Measurements from ENCODE around the gene SLC22A4.
A peak's percentile ranks its signal among the peaks of the same experiment; 100 is the strongest.

Gene SLC22A4

GRCh38 chr5:132293992-132294727, at the start of gene SLC22A4:
Gene SLC22A4 (plus strand): TSS chr5:132294394. CDS start chr5:132294617, 223 bp downstream.
- H3K4me3 ChIP-seq (ENCODE audit: low read length): peak within 1 kb of the TSS; percentile 88
- no peak for TF ChIP-seq CTCF (conservative IDR thresholded peaks at IDR 0.05; ENCODE audit: low read length)
- DNase-seq (ENCODE audit: low read depth): peak; percentile 93

- H3K4me3 ChIP-seq (ENCODE audit: low read length): no peak overlapping the region
- DNase-seq (ENCODE audit: low read depth): no peak
- no peak for TF ChIP-seq CTCF (conservative IDR thresholded peaks at IDR 0.05; ENCODE audit: low read length)
Measured at GRCh38 chr5:132245593-132245992, 48.6 kb upstream of the SLC22A4 start.

- no peak overlapping the region for H3K4me3 ChIP-seq (ENCODE audit: low read length)
- no peak for TF ChIP-seq CTCF (conservative IDR thresholded peaks at IDR 0.05; ENCODE audit: low read length)
- no peak for DNase-seq (ENCODE audit: low read depth)
Measured at GRCh38 chr5:132246806-132247205, 47.4 kb upstream of the SLC22A4 start.

- no peak for TF ChIP-seq CTCF (conservative IDR thresholded peaks at IDR 0.05; ENCODE audit: low read length)
- no peak overlapping the region for H3K4me3 ChIP-seq (ENCODE audit: low read length)
- no peak for DNase-seq (ENCODE audit: low read depth)
Measured at GRCh38 chr5:132250547-132250946, 43.6 kb upstream of the SLC22A4 start.

GRCh38 chr5:132251220-132251725, 42.9 kb upstream of the SLC22A4 start:
- no peak for DNase-seq (ENCODE audit: low read depth)
- no peak for TF ChIP-seq CTCF (conservative IDR thresholded peaks at IDR 0.05; ENCODE audit: low read length)
- H3K4me3 ChIP-seq (ENCODE audit: low read length): no peak overlapping the region

GRCh38 chr5:132253008-132253441, 41.2 kb upstream of the SLC22A4 start:
- no peak for TF ChIP-seq CTCF (conservative IDR thresholded peaks at IDR 0.05; ENCODE audit: low read length)
- no peak overlapping the region for H3K4me3 ChIP-seq (ENCODE audit: low read length)
- no peak for DNase-seq (ENCODE audit: low read depth)
